Caco-2 (cell line): ENCODE measurements around the gene GPR26. TPM values are rescaled to one million over a fixed set of nuclear protein-coding genes. Genes with fewer than 3 reads are reported as not detected.

Source experiments
- BruUV-seq: library from RNA; stranded (reverse); fragments of 400-500 nt; replicated peaks from 2 replicates; lab custom pipeline; 2021; lab: Mats Ljungman, UMichigan
- CTCF ChIA-PET: fragments of 300-600 bp; sonication (Branson Sonifier 250); formaldehyde crosslinking; loops from one replicate; lab custom pipeline; 2022; ENCODE audit warnings: antibody characterized with exemption; lab: Charles Lee
- POLR2A ChIA-PET: fragments of 300-600 bp; sonication (Branson Sonifier 250); formaldehyde crosslinking; loops from one replicate; lab custom pipeline; 2022; ENCODE audit warnings: antibody characterized with exemption; lab: Charles Lee
- DNase-seq, 2 experiments: peaks; one replicate each; pipeline versions ENCODE4 v3.0.0 to v3.0.0-alpha.2; 2020 to 2022
- H3K27me3 ChIP-seq: replicated peaks from 2 replicates; pipeline ENCODE4 v1.6.0; 2011; ENCODE audit warnings: low read length; ENCODE audit not compliant: control insufficient read depth, insufficient read depth
- H3K36me3 ChIP-seq: 2 replicates; pipeline ENCODE4 v1.5.1; 2011; ENCODE audit warnings: low read length; ENCODE audit not compliant: control insufficient read depth, insufficient read depth
- H3K4me1 ChIP-seq: fragments of 250-450 bp; sonication (Bioruptor Pico); 2 replicates; pipeline ENCODE4 v1.5.1; 2020; ENCODE audit warnings: mild to moderate bottlenecking
- H3K4me3 ChIP-seq: 2 replicates; pipeline ENCODE4 v1.5.1; 2011; ENCODE audit warnings: low read depth, mild to moderate bottlenecking, control low read depth, low read length
- H3K9me3 ChIP-seq: fragments of 250-450 bp; sonication (Bioruptor Pico); 2 replicates; pipeline ENCODE4 v1.5.1; 2020; ENCODE audit warnings: mild to moderate bottlenecking, moderate library complexity
- H3K27ac Mint-ChIP-seq: one replicate; pipeline ENCODE4 v1.8.0; 2022; ENCODE audit warnings: mixed read lengths; ENCODE audit not compliant: unreplicated experiment
- H3K27me3 Mint-ChIP-seq: one replicate; pipeline ENCODE4 v1.8.0; 2022; ENCODE audit warnings: mixed read lengths; ENCODE audit not compliant: insufficient read depth, unreplicated experiment
- H3K36me3 Mint-ChIP-seq: one replicate; pipeline ENCODE4 v1.8.0; 2022; ENCODE audit warnings: mild to moderate bottlenecking, mixed read lengths; ENCODE audit not compliant: insufficient read depth, unreplicated experiment
- H3K4me1 Mint-ChIP-seq: one replicate; pipeline ENCODE4 v1.8.0; 2022; ENCODE audit warnings: low read depth, mixed read lengths; ENCODE audit not compliant: unreplicated experiment
- H3K4me3 Mint-ChIP-seq: one replicate; pipeline ENCODE4 v1.8.0; 2022; ENCODE audit warnings: mild to moderate bottlenecking, moderate library complexity, mixed read lengths; ENCODE audit not compliant: unreplicated experiment
- H3K9me3 Mint-ChIP-seq: one replicate; pipeline ENCODE4 v1.8.0; 2022; ENCODE audit warnings: mixed read lengths; ENCODE audit not compliant: unreplicated experiment
- CTCF ChIP-seq, 2 experiments: fragments of 200-600 bp in 1 of 2; IDR thresholded peaks; 1 replicate in 1 of 2; 2 replicates in 1 of 2; pipeline versions ENCODE4 v1.5.1 to v1.8.0; 2011 to 2022; ENCODE audit warnings: antibody characterized with exemption in 1 of 2, control low read depth in 1 of 2, inconsistent platforms in 1 of 2, low read depth in 1 of 2, low read length in 1 of 2, mild to moderate bottlenecking in 1 of 2, moderate library complexity in 1 of 2; ENCODE audit not compliant: insufficient read depth in 1 of 2, severe bottlenecking in 1 of 2, unreplicated experiment in 1 of 2
- intact Hi-C: fragments of 100-400 bp; cut with micrococcal nuclease; formaldehyde crosslinking; loops from one replicate; pipeline ENCODE4 v1.10.0; 2022; ENCODE audit not compliant: unreplicated experiment
- total RNA-seq: library from RNA; stranded (reverse); gene quantifications from 2 replicates; pipeline ENCODE4 v1.2.3, GENCODE V29; 2022

GPR26 gene
- total RNA-seq, 1 experiment from 2014 or later = not detected

- BruUV-seq = no TSS peak
- no peak for TF ChIP-seq CTCF (IDR thresholded peaks at IDR 0.05; ENCODE audit: insufficient read depth in 1 of 2, low read depth in 1 of 2, low read length in 1 of 2, severe bottlenecking in 1 of 2, unreplicated experiment in 1 of 2)
- Mint-ChIP-seq H3K27ac (no peak overlapping the region), H3K4me1 (no peaks in the 10 kb centered on the region), H3K4me3 (no peak overlapping the region), H3K36me3 (no peaks in the 10 kb centered on the region), H3K9me3 (no peaks in the 10 kb centered on the region), H3K27me3 (peaks cover 11% of the 10 kb centered on the region)
- Histone ChIP-seq H3K4me1 (no peaks in the 10 kb centered on the region), H3K4me3 (no peak overlapping the region), H3K27me3 (no peaks in the 10 kb centered on the region), H3K36me3 (no peaks in the 10 kb centered on the region), H3K9me3 (no peaks in the 10 kb centered on the region)
- ChIA-PET POLR2A (no interaction called here), CTCF (no interaction called here)
- intact Hi-C loops = no loop called here
- no peak for DNase-seq
Measured at GRCh38 chr10:123633106-123633505, 33.0 kb upstream of the GPR26 start.

- no peaks in the 10 kb centered on the region for H3K36me3 ChIP-seq
- Mint-ChIP-seq H3K9me3 (no peaks in the 10 kb centered on the region), H3K4me3 (no peak overlapping the region), H3K36me3 (no peaks in the 10 kb centered on the region), H3K4me1 (no peaks in the 10 kb centered on the region), H3K27ac (no peak overlapping the region), H3K27me3 (peaks cover 11% of the 10 kb centered on the region)
- intact Hi-C loops = loop anchor here (2.0 kb wide), 1 partner anchor 51 kb away; no protein-coding TSS in a partner anchor
- ChIA-PET CTCF (no interaction called here), POLR2A (no interaction called here)
- no TSS peak for BruUV-seq
- no peak for TF ChIP-seq CTCF (IDR thresholded peaks at IDR 0.05; ENCODE audit: insufficient read depth in 1 of 2, low read depth in 1 of 2, low read length in 1 of 2, severe bottlenecking in 1 of 2, unreplicated experiment in 1 of 2)
- H3K27me3 ChIP-seq = no peaks in the 10 kb centered on the region
- DNase-seq = no peak
- no peak overlapping the region for H3K4me3 ChIP-seq
- H3K9me3 ChIP-seq = no peaks in the 10 kb centered on the region
- no peaks in the 10 kb centered on the region for H3K4me1 ChIP-seq
Measured at GRCh38 chr10:123633636-123634035, 32.5 kb upstream of the GPR26 start.

GRCh38 chr10:123634221-123634620 is 31.9 kb upstream of the GPR26 start:
- H3K4me1 ChIP-seq = no peaks in the 10 kb centered on the region
- no peak for DNase-seq
- H3K4me3 ChIP-seq = no peak overlapping the region
- H3K36me3 Mint-ChIP-seq = no peaks in the 10 kb centered on the region
- no peak for TF ChIP-seq CTCF (IDR thresholded peaks at IDR 0.05; ENCODE audit: insufficient read depth in 1 of 2, low read depth in 1 of 2, low read length in 1 of 2, severe bottlenecking in 1 of 2, unreplicated experiment in 1 of 2)
- no TSS peak for BruUV-seq
- no peaks in the 10 kb centered on the region for H3K4me1 Mint-ChIP-seq
- no peaks in the 10 kb centered on the region for H3K9me3 Mint-ChIP-seq
- no peak overlapping the region for H3K27ac Mint-ChIP-seq
- peaks cover 11% of the 10 kb centered on the region for H3K27me3 Mint-ChIP-seq
- no peaks in the 10 kb centered on the region for H3K27me3 ChIP-seq
- ChIA-PET POLR2A (no interaction called here), CTCF (no interaction called here)
- intact Hi-C loops = loop anchor here (2.0 kb wide), 1 partner anchor 51 kb away; no protein-coding TSS in a partner anchor
- H3K36me3 ChIP-seq = no peaks in the 10 kb centered on the region
- no peaks in the 10 kb centered on the region for H3K9me3 ChIP-seq
- no peak overlapping the region for H3K4me3 Mint-ChIP-seq
